Measurements from ENCODE around the gene SLC8A1. TPM values are rescaled to one million over a fixed set of nuclear protein-coding genes. Genes with fewer than 3 reads are reported as not detected.

Gene SLC8A1
- total and polyA plus RNA-seq, 10 of the 15 experiments (the other 5 are each of a cell fraction or from before 2014, with no cell fraction given) = under 0.01 to 1.2 (median 0.01) TPM; not detected in 3

DNA sequence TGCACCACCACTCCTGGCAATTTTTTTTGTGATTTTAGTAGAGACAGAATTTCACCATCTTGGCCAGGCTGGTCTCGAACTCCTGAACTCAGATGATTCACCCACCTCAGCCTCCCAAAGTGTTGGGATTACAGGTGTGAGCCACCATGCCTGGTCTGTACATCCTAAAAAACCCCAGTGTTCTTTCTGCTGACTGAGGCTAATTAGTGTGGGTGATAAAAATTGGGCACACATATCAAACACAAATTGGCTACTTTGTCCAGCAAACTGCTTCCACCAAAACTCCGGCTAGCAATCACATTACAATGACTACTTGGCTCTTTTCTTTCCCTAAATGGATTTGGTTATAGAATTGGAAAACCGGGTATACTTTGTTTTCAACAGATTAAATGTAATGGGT, 153.9 kb downstream of the SLC8A1 start:
- no peaks in the 10 kb centered on the region for H3K9me3 ChIP-seq (replicated peaks; ENCODE audit: control insufficient read depth, insufficient read depth, low read length)

More for the DNA sequence above, 153.9 kb downstream of the SLC8A1 start:
- no peaks in the 10 kb centered on the region for H3K79me2 ChIP-seq (ENCODE audit: control insufficient read depth, insufficient read depth, low read length)
- no peak for TF ChIP-seq TBL1XR1 (IDR thresholded peaks at IDR 0.05; ENCODE audit: low read depth, low read length)
- TF ChIP-seq, protein P1, sequence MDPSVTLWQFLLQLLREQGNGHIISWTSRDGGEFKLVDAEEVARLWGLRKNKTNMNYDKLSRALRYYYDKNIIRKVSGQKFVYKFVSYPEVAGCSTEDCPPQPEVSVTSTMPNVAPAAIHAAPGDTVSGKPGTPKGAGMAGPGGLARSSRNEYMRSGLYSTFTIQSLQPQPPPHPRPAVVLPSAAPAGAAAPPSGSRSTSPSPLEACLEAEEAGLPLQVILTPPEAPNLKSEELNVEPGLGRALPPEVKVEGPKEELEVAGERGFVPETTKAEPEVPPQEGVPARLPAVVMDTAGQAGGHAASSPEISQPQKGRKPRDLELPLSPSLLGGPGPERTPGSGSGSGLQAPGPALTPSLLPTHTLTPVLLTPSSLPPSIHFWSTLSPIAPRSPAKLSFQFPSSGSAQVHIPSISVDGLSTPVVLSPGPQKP (IDR thresholded peaks at IDR 0.05; ENCODE audit: low read depth, low read length) = no peak
- TF ChIP-seq POU2F2 (IDR thresholded peaks at IDR 0.05; ENCODE audit: borderline replicate concordance, low read depth, low read length) = no peak
- no peak for TF ChIP-seq HDAC2 (IDR thresholded peaks at IDR 0.05)
- TF ChIP-seq CEBPB (IDR thresholded peaks at IDR 0.05; ENCODE audit: borderline replicate concordance in 1 of 2, low read depth in 2 of 2, low read length in 2 of 2) = no peak
- TF ChIP-seq BHLHE40 (IDR thresholded peaks at IDR 0.05; ENCODE audit: borderline replicate concordance in 1 of 2, low read depth in 2 of 2, low read length in 1 of 2) = no peak
- TF ChIP-seq KAT2A (conservative IDR thresholded peaks at IDR 0.05; ENCODE audit: control insufficient read depth, low read depth, low read length) = no peak
- TF ChIP-seq, protein P2, sequence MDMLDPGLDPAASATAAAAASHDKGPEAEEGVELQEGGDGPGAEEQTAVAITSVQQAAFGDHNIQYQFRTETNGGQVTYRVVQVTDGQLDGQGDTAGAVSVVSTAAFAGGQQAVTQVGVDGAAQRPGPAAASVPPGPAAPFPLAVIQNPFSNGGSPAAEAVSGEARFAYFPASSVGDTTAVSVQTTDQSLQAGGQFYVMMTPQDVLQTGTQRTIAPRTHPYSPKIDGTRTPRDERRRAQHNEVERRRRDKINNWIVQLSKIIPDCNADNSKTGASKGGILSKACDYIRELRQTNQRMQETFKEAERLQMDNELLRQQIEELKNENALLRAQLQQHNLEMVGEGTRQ (IDR thresholded peaks at IDR 0.05; ENCODE audit: borderline replicate concordance, low read depth, low read length) = no peak
- TF ChIP-seq IKZF2 (IDR thresholded peaks at IDR 0.05) = no peak
- TF ChIP-seq, protein P3, sequence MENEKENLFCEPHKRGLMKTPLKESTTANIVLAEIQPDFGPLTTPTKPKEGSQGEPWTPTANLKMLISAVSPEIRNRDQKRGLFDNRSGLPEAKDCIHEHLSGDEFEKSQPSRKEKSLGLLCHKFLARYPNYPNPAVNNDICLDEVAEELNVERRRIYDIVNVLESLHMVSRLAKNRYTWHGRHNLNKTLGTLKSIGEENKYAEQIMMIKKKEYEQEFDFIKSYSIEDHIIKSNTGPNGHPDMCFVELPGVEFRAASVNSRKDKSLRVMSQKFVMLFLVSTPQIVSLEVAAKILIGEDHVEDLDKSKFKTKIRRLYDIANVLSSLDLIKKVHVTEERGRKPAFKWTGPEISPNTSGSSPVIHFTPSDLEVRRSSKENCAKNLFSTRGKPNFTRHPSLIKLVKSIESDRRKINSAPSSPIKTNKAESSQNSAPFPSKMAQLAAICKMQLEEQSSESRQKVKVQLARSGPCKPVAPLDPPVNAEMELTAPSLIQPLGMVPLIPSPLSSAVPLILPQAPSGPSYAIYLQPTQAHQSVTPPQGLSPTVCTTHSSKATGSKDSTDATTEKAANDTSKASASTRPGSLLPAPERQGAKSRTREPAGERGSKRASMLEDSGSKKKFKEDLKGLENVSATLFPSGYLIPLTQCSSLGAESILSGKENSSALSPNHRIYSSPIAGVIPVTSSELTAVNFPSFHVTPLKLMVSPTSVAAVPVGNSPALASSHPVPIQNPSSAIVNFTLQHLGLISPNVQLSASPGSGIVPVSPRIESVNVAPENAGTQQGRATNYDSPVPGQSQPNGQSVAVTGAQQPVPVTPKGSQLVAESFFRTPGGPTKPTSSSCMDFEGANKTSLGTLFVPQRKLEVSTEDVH (IDR thresholded peaks at IDR 0.05; ENCODE audit: low read depth, partially characterized antibody) = no peak
- intact Hi-C loops (cut with micrococcal nuclease; ENCODE audit: unreplicated experiment) (no loop called here), in situ Hi-C loops (cut with MboI) (no loop called here)
- ChIA-PET RAD21 (ENCODE audit: unreplicated experiment) (no interaction called here), SMC1A (ENCODE audit: uncharacterized antibody, unreplicated experiment) (no interaction called here), POLR2A (no interaction called here), CTCF (interaction anchor here (1.0 kb wide), 1 partner anchor 53 kb away, joined by 4 read pairs; no protein-coding TSS in a partner anchor)
- no peak overlapping the region for H3K4me2 ChIP-seq (ENCODE audit: control insufficient read depth, insufficient read depth)
- H2AFZ ChIP-seq (ENCODE audit: control insufficient read depth, low read depth, low read length) = no peak overlapping the region
- DNase-seq (ENCODE audit: low read depth, low spot score) (no peak), FAIRE-seq (no peak), ATAC-seq (no peak)
- no peak overlapping the region for H3K9ac ChIP-seq (ENCODE audit: control insufficient read depth, insufficient read depth, low read length)
- WGBS (ENCODE audit: insufficient coverage, insufficient replicate concordance, low lambda C conversion rate, missing lambda C conversion rate) = 31% methylated on average over 3 of the region's 3 CpGs
- H3K36me3 ChIP-seq (ENCODE audit: control insufficient read depth in 2 of 2, insufficient read depth in 2 of 2, low read length in 1 of 2) = no peaks in the 10 kb centered on the region
- no peak overlapping the region for H3K27ac ChIP-seq (ENCODE audit: control insufficient read depth, insufficient read depth)
- no peaks in the 10 kb centered on the region for H3K4me1 ChIP-seq (ENCODE audit: control insufficient read depth, insufficient read depth, low read length)
- no peak overlapping the region for H3K4me3 ChIP-seq
- H4K20me1 ChIP-seq (ENCODE audit: control insufficient read depth, insufficient read depth) = no peaks in the 10 kb centered on the region
- H3K27me3 ChIP-seq (replicated peaks in 1 of 2; ENCODE audit: control insufficient read depth in 2 of 2, insufficient read depth in 2 of 2, low read length in 1 of 2) = no peaks in the 10 kb centered on the region
- BruUV-seq (replicated peaks) = no TSS peak

Data from GM12878 (cell line).